RWPE1 (cell line): Measurements from ENCODE around the gene PTEN.

Source experiments
- CTCF ChIA-PET: fragments of 350-600 bp; sonication (Branson Sonifier 250); formaldehyde crosslinking; extraction: SDS; loops from one replicate; lab custom pipeline; 2021; lab: Yijun Ruan, JAX
- POLR2A ChIA-PET: fragments of 400-600 bp; formaldehyde crosslinking; extraction: SDS; loops from one replicate; lab custom pipeline; 2020; ENCODE audit warnings: antibody characterized with exemption; ENCODE audit not compliant: low non-redundant PET; lab: Yijun Ruan, JAX
- DNase-seq: peaks from one replicate; pipeline ENCODE4 v3.0.0; 2012; ENCODE audit warnings: low spot score
- H3K27ac ChIP-seq: fragments of 450-650 bp; 2 replicates; pipeline ENCODE4 v1.5.1; 2017
- CTCF ChIP-seq: fragments of 450-650 bp; conservative IDR thresholded peaks from 2 replicates; pipeline ENCODE4 v1.5.1; 2017; ENCODE audit warnings: low read depth, mild to moderate bottlenecking

PTEN gene

GRCh38 chr10:87863053-87863943 lies at the start of gene PTEN, which contains the start of gene KLLN:
Gene PTEN (plus strand): TSS chr10:87863625. CDS start chr10:87864470, 845 bp downstream.
Gene KLLN (minus strand): TSS chr10:87863533. CDS start chr10:87862487, 1,046 bp downstream.
- ChIA-PET POLR2A (interaction anchor here (0.6 to 2.0 kb wide), 4 partner anchors 209 to 524 kb away, joined by 3 to 16 read pairs (median 8); no protein-coding TSS in a partner anchor), CTCF (interaction anchor here (0.5 to 4.2 kb wide), 5 partner anchors 11 to 1276 kb away, joined by 3 to 37 read pairs (median 6); no protein-coding TSS in a partner anchor)
- H3K27ac ChIP-seq: peak within 1 kb of the TSS; percentile 98
- TF ChIP-seq CTCF: no peak
- DNase-seq: peak; percentile 81

- no peak for DNase-seq
- ChIA-PET POLR2A (no interaction called here), CTCF (interaction anchor here (0.5 kb wide), 1 partner anchor 502 kb away, joined by 3 read pairs; no protein-coding TSS in a partner anchor)
- no peak overlapping the region for H3K27ac ChIP-seq
- 0 out of 2 replicates have a peak, but pooled peaks have one; percentile 15 for TF ChIP-seq CTCF
These were observed 47.1 kb upstream of the PTEN start for GRCh38 chr10:87816163-87816897.

GRCh38 chr10:87816898-87817608 lies 46.4 kb upstream of the PTEN start:
- DNase-seq: no peak
- CTCF ChIA-PET: interaction anchor here (0.5 to 1.6 kb wide), 3 partner anchors 9 to 502 kb away, joined by 3 read pairs; no protein-coding TSS in a partner anchor
- POLR2A ChIA-PET: interaction anchor here (0.6 kb wide), 1 partner anchor 23 kb away, joined by 8 read pairs; no protein-coding TSS in a partner anchor
- no peak for TF ChIP-seq CTCF
- H3K27ac ChIP-seq: peak overlapping the region; percentile 90

GRCh38 chr10:87817609-87818504 lies 45.6 kb upstream of the PTEN start, which contains the start of gene ATAD1:
Gene ATAD1 (minus strand): TSS chr10:87818226. CDS start chr10:87814599, 3,627 bp downstream.
- H3K27ac ChIP-seq: peak within 1 kb of the TSS; percentile 90
- ChIA-PET POLR2A (interaction anchor here (0.6 to 0.8 kb wide), 2 partner anchors 22 to 28 kb away, joined by 4 to 8 read pairs; no protein-coding TSS in a partner anchor), CTCF (interaction anchor here (0.5 to 1.9 kb wide), 8 partner anchors 10 to 682 kb away, joined by 3 to 7 read pairs (median 3); no protein-coding TSS in a partner anchor)
- peak; percentile 20; the same call in 1 of the 2 replicates for TF ChIP-seq CTCF
- DNase-seq: peak; percentile 90

GRCh38 chr10:87818505-87819288 lies 44.7 kb upstream of the PTEN start:
- peak overlapping the region; percentile 90 for H3K27ac ChIP-seq
- ChIA-PET POLR2A (interaction anchor here (0.8 to 0.9 kb wide), 2 partner anchors 27 to 43 kb away, joined by 4 to 6 read pairs; no protein-coding TSS in a partner anchor), CTCF (interaction anchor here (0.6 to 1.9 kb wide), 8 partner anchors 12 to 570 kb away, joined by 3 to 7 read pairs (median 4); no protein-coding TSS in a partner anchor)
- TF ChIP-seq CTCF: peak; percentile 10; the same call in 1 of the 2 replicates
- no peak for DNase-seq
